ENCODE data around the gene MEF2A. TPM values are rescaled to one million over a fixed set of nuclear protein-coding genes. Genes with fewer than 3 reads are reported as not detected.

MEF2A gene
- total RNA-seq, 1 donor from 2014 or later, result 46.3 TPM

DNA sequence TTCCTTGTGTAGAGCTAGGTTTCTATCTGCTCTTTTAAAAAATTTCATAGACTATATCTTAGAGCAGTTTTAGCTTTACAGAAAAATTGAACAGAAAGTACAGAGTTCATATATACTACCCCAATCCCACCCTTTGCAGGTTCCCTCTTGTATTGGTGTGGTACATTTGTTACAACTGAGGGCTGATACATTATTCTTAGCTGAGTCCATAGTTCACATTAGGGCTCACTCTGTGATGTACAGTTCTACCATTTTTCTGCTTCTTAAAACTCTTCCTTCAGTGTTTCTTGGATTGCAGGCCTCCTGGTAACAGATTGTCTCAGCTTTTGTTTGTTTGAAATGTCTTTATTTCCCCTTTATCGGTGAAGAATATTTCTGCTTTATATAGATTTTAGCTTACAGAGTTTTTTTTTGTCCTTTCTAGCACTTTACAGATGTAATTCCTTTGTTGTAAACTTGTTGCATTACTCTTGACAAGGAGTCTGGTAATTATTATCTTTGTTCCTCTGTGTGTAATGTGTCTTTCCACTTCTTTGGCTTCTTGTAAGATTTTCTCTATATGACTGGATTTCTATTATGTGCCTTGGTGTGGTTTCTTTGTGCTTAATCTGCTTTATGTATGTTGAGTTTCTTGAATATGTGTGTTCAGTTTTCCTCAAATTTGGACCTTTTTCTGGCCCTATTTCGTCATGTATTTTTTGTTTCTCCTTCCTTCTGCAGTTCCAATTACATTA lies 25.3 kb downstream of the MEF2A start:
- Mint-ChIP-seq H3K4me1 (ENCODE audit: low read depth, unreplicated experiment) (peaks cover 28% of the 10 kb centered on the region), H3K9me3 (ENCODE audit: unreplicated experiment) (peaks cover 3% of the 10 kb centered on the region), H3K36me3 (ENCODE audit: low read depth, unreplicated experiment) (peaks cover 5% of the 10 kb centered on the region), H3K27ac (ENCODE audit: unreplicated experiment) (peak overlapping the region; percentile 21), H3K4me3 (ENCODE audit: unreplicated experiment) (no peak overlapping the region), H3K27me3 (ENCODE audit: low read depth, unreplicated experiment) (no peaks in the 10 kb centered on the region)
- no peak overlapping the region for H3K27ac ChIP-seq (ENCODE audit: low read depth, low read length)
- no peak overlapping the region for H3K4me2 ChIP-seq (ENCODE audit: low read length)
- FAIRE-seq, result no peak
- H3K9me3 ChIP-seq (ENCODE audit: insufficient read depth, low read depth, low read length), result no peaks in the 10 kb centered on the region
- peaks cover 79% of the 10 kb centered on the region for H4K20me1 ChIP-seq (ENCODE audit: insufficient read depth, low read length)
- H2AFZ ChIP-seq (ENCODE audit: low read depth, low read length), result no peak overlapping the region
- H3K36me3 ChIP-seq (ENCODE audit: insufficient read depth, low read length), result no peaks in the 10 kb centered on the region
- H3K4me1 ChIP-seq (ENCODE audit: insufficient read depth, low read length), result peaks cover 8% of the 10 kb centered on the region
- H3K27me3 ChIP-seq (ENCODE audit: insufficient read depth, low read length), result no peaks in the 10 kb centered on the region
- no peak overlapping the region for H3K9ac ChIP-seq (ENCODE audit: low read length)
- no peak overlapping the region for H3K4me3 ChIP-seq (ENCODE audit: insufficient read depth, low read depth, low read length)
- DNase-seq (ENCODE audit: low read depth), result no peak
- no peak for TF ChIP-seq CTCF (IDR thresholded peaks at IDR 0.05; ENCODE audit: insufficient read depth, low read depth, low read length)
- no peak for TF ChIP-seq EZH2 (IDR thresholded peaks at IDR 0.05; ENCODE audit: insufficient read depth, low read length)
- H3K79me2 ChIP-seq (ENCODE audit: insufficient read depth, low read length), result peaks cover 99% of the 10 kb centered on the region

GRCh38 chr15:99592145-99592791 lies 26.5 kb downstream of the MEF2A start:
- Mint-ChIP-seq H3K36me3 (ENCODE audit: low read depth, unreplicated experiment) (peaks cover 5% of the 10 kb centered on the region), H3K27me3 (ENCODE audit: low read depth, unreplicated experiment) (no peaks in the 10 kb centered on the region), H3K9me3 (ENCODE audit: unreplicated experiment) (peaks cover 2% of the 10 kb centered on the region), H3K27ac (ENCODE audit: unreplicated experiment) (no peak overlapping the region), H3K4me1 (ENCODE audit: low read depth, unreplicated experiment) (peaks cover 28% of the 10 kb centered on the region), H3K4me3 (ENCODE audit: unreplicated experiment) (peak overlapping the region; percentile 27)
- Histone ChIP-seq H3K36me3 (ENCODE audit: insufficient read depth, low read length) (no peaks in the 10 kb centered on the region), H3K4me2 (ENCODE audit: low read length) (no peak overlapping the region), H3K27me3 (ENCODE audit: insufficient read depth, low read length) (no peaks in the 10 kb centered on the region), H3K79me2 (ENCODE audit: insufficient read depth, low read length) (peaks cover 98% of the 10 kb centered on the region), H3K4me3 (ENCODE audit: insufficient read depth, low read depth, low read length) (no peak overlapping the region), H3K9me3 (ENCODE audit: insufficient read depth, low read depth, low read length) (no peaks in the 10 kb centered on the region), H3K9ac (ENCODE audit: low read length) (no peak overlapping the region), H2AFZ (ENCODE audit: low read depth, low read length) (no peak overlapping the region), H3K27ac (ENCODE audit: low read depth, low read length) (no peak overlapping the region), H4K20me1 (ENCODE audit: insufficient read depth, low read length) (peaks cover 80% of the 10 kb centered on the region), H3K4me1 (ENCODE audit: insufficient read depth, low read length) (peaks cover 8% of the 10 kb centered on the region)
- peak; percentile 83 for DNase-seq (ENCODE audit: low read depth)
- TF ChIP-seq CTCF (IDR thresholded peaks at IDR 0.05; ENCODE audit: insufficient read depth, low read depth, low read length), result no peak
- TF ChIP-seq EZH2 (IDR thresholded peaks at IDR 0.05; ENCODE audit: insufficient read depth, low read length), result no peak
- no peak for FAIRE-seq

DNA sequence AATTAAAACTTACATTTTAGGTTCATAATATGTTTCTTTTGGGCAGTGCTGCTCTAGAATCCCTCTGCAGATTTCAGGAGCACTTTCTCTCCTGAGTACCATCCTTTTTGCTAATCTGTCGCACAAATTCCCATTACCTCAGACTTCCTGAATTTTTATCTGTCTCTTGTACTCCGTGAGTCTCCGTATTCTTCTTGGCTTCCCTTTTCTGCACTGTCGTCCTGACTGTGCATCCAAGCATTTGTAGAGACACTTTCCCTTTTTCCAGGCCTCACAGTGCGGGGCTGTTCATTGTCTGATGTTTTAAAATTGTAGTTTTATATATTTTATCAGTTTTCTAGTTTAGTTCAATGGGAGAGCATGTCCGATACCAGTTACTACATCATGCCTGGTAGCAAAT lies 27.3 kb downstream of the MEF2A start:
- TF ChIP-seq CTCF (IDR thresholded peaks at IDR 0.05; ENCODE audit: insufficient read depth, low read depth, low read length) (no peak), EZH2 (IDR thresholded peaks at IDR 0.05; ENCODE audit: insufficient read depth, low read length) (no peak)
- no peaks in the 10 kb centered on the region for H3K27me3 Mint-ChIP-seq (ENCODE audit: low read depth, unreplicated experiment)
- peak overlapping the region; percentile 7 for H3K4me3 Mint-ChIP-seq (ENCODE audit: unreplicated experiment)

More for the DNA sequence above, 27.3 kb downstream of the MEF2A start:
- Histone ChIP-seq H3K36me3 (ENCODE audit: insufficient read depth, low read length) (no peaks in the 10 kb centered on the region), H3K4me2 (ENCODE audit: low read length) (no peak overlapping the region), H3K4me1 (ENCODE audit: insufficient read depth, low read length) (peaks cover 8% of the 10 kb centered on the region), H3K9ac (ENCODE audit: low read length) (no peak overlapping the region), H3K4me3 (ENCODE audit: insufficient read depth, low read depth, low read length) (no peak overlapping the region), H4K20me1 (ENCODE audit: insufficient read depth, low read length) (peaks cover 77% of the 10 kb centered on the region), H3K9me3 (ENCODE audit: insufficient read depth, low read depth, low read length) (no peaks in the 10 kb centered on the region), H3K79me2 (ENCODE audit: insufficient read depth, low read length) (peaks cover 97% of the 10 kb centered on the region), H3K27me3 (ENCODE audit: insufficient read depth, low read length) (no peaks in the 10 kb centered on the region), H2AFZ (ENCODE audit: low read depth, low read length) (no peak overlapping the region), H3K27ac (ENCODE audit: low read depth, low read length) (no peak overlapping the region)
- Mint-ChIP-seq H3K4me1 (ENCODE audit: low read depth, unreplicated experiment) (peaks cover 28% of the 10 kb centered on the region), H3K36me3 (ENCODE audit: low read depth, unreplicated experiment) (peaks cover 5% of the 10 kb centered on the region), H3K9me3 (ENCODE audit: unreplicated experiment) (peaks cover 2% of the 10 kb centered on the region), H3K27ac (ENCODE audit: unreplicated experiment) (peak overlapping the region; percentile 3)
- FAIRE-seq (no peak), DNase-seq (ENCODE audit: low read depth) (no peak)
